Endothelial cell of umbilical vein (primary cell): Measurements from ENCODE around the gene SPATS1. TPM values are rescaled to one million over a fixed set of nuclear protein-coding genes. Genes with fewer than 3 reads are reported as not detected.

Experiments
- Bru-seq: library from RNA; stranded (reverse); fragments of 400-500 nt; gene quantifications from one replicate; lab custom pipeline; 2021; lab: Mats Ljungman, UMichigan
- BruChase-seq, 2 experiments: library from RNA; stranded (reverse); fragments of 400-500 nt; gene quantifications; one replicate each; lab custom pipeline; 2021; lab: Mats Ljungman, UMichigan
- BruUV-seq: library from RNA; stranded (reverse); fragments of 400-500 nt; replicated peaks from 2 replicates; lab custom pipeline; 2021; lab: Mats Ljungman, UMichigan
- CTCF ChIA-PET: fragments of 300-600, 350-600 bp; sonication (Branson Sonifier 250); formaldehyde crosslinking; loops from one replicate; lab custom pipeline; 2021; ENCODE audit warnings: antibody characterized with exemption, inconsistent platforms; lab: Charles Lee
- POLR2A ChIA-PET: fragments of 300-600, 350-600 bp; sonication (Branson Sonifier 250); formaldehyde crosslinking; loops from one replicate; lab custom pipeline; 2021; ENCODE audit warnings: antibody characterized with exemption, inconsistent platforms; lab: Charles Lee
- DNase-seq: peaks from one replicate; pipeline ENCODE4 v3.0.0-alpha.2; 2011; ENCODE audit warnings: low read depth, low spot score
- FAIRE-seq: peaks from 2 replicates; lab custom pipeline; 2011; peaks lifted over from hg19 to GRCh38; lab: Jason Lieb, UNC
- H2AFZ ChIP-seq: 2 replicates; pipeline ENCODE4 v1.6.0; 2012; ENCODE audit warnings: low read depth, low read length, control low read depth, inconsistent platforms
- H3K27ac ChIP-seq: 2 replicates; pipeline ENCODE4 v1.5.1; 2011; ENCODE audit warnings: low read depth, mild to moderate bottlenecking, control low read depth, low read length, moderate library complexity; ENCODE audit not compliant: insufficient read depth
- H3K27me3 ChIP-seq, 2 experiments: 2 replicates each; pipeline versions ENCODE4 v1.6.0 to v1.6.1; 2011; ENCODE audit warnings: low read length in 2 of 2, mixed read lengths in 1 of 2; ENCODE audit not compliant: control insufficient read depth in 2 of 2, insufficient read depth in 2 of 2
- H3K36me3 ChIP-seq, 2 experiments: 2 replicates in 1 of 2; 3 replicates in 1 of 2; pipeline ENCODE4 v1.5.1; 2011; ENCODE audit warnings: low read length in 2 of 2, mild to moderate bottlenecking in 1 of 2, moderate library complexity in 1 of 2; ENCODE audit not compliant: control insufficient read depth in 2 of 2, insufficient read depth in 2 of 2; ENCODE audit errors: extremely low read depth in 1 of 2
- H3K4me1 ChIP-seq: 3 replicates; pipeline ENCODE4 v1.5.1; 2011; ENCODE audit warnings: mild to moderate bottlenecking, low read length; ENCODE audit not compliant: control insufficient read depth, insufficient read depth; ENCODE audit errors: extremely low read depth
- H3K4me2 ChIP-seq: 2 replicates; pipeline ENCODE4 v1.6.1; 2011; ENCODE audit warnings: low read length, control low read depth, mixed read lengths; ENCODE audit not compliant: insufficient read depth
- H3K4me3 ChIP-seq, 3 experiments: fragments of 200-600 bp in 1 of 3; sonication (generic), shearing (Covaris generic) in 1 of 3; replicated peaks in 1 of 3; 2 replicates each; pipeline ENCODE4 v1.5.1; 2011 to 2016; ENCODE audit warnings: control low read depth in 3 of 3, low read length in 3 of 3, mild to moderate bottlenecking in 2 of 3, inconsistent platforms in 1 of 3, low read depth in 1 of 3, moderate library complexity in 1 of 3; ENCODE audit not compliant: insufficient read depth in 1 of 3
- H3K79me2 ChIP-seq: 2 replicates; pipeline ENCODE4 v1.6.0; 2012; ENCODE audit warnings: low read length, inconsistent platforms; ENCODE audit not compliant: control insufficient read depth, insufficient read depth
- H3K9ac ChIP-seq: replicated peaks from 2 replicates; pipeline ENCODE3; 2011; ENCODE audit warnings: low read length, control low read depth; ENCODE audit not compliant: insufficient read depth; ENCODE audit errors: extremely low read depth
- H3K9me1 ChIP-seq: replicated peaks from 3 replicates; pipeline ENCODE4 v1.6.0; 2011; ENCODE audit warnings: mild to moderate bottlenecking, low read length; ENCODE audit not compliant: control insufficient read depth, insufficient read depth; ENCODE audit errors: extremely low read depth
- H3K9me3 ChIP-seq: replicated peaks from 2 replicates; pipeline ENCODE4 v1.5.1; 2012; ENCODE audit warnings: low read length, inconsistent platforms; ENCODE audit not compliant: control insufficient read depth, insufficient read depth
- H4K20me1 ChIP-seq: replicated peaks from 2 replicates; pipeline ENCODE3; 2011; ENCODE audit warnings: mild to moderate bottlenecking, low read length; ENCODE audit not compliant: control insufficient read depth, insufficient read depth; ENCODE audit errors: extremely low read depth
- EZH2 ChIP-seq: IDR thresholded peaks from 2 replicates; pipeline ENCODE4 v1.6.1; 2012; ENCODE audit warnings: borderline replicate concordance, low read depth, mild to moderate bottlenecking, moderate library complexity, low read length, inconsistent platforms; ENCODE audit not compliant: severe bottlenecking
- FOS ChIP-seq: IDR thresholded peaks from 2 replicates; pipeline ENCODE4 v1.6.1; 2011; ENCODE audit warnings: mild to moderate bottlenecking, low read length, moderate library complexity, borderline replicate concordance; ENCODE audit not compliant: insufficient read depth
- GATA2 ChIP-seq: IDR thresholded peaks from 2 replicates; pipeline ENCODE4 v1.7.0; 2011; ENCODE audit warnings: low read depth, mild to moderate bottlenecking, moderate library complexity, mixed read lengths, low read length; ENCODE audit not compliant: insufficient read length, insufficient read depth
- POLR2A ChIP-seq: IDR thresholded peaks from 2 replicates; pipeline ENCODE4 v1.6.1; 2012; ENCODE audit warnings: low read depth, mild to moderate bottlenecking, control low read depth, low read length
- POLR2AphosphoS5 ChIP-seq: IDR thresholded peaks from 2 replicates; pipeline ENCODE4 v1.6.1; 2012; ENCODE audit warnings: low read depth, mild to moderate bottlenecking, control low read depth, low read length, moderate library complexity; ENCODE audit not compliant: insufficient read depth
- dilution Hi-C: fragments of 300-500 bp; cut with MboI; formaldehyde crosslinking; loops from one replicate; pipeline ENCODE4 v1.15.0; 2019; ENCODE audit warnings: low sequenced_read_pairs; ENCODE audit not compliant: extremely low pct_ligation_motif_present
- intact Hi-C: fragments of 100-400 bp; cut with micrococcal nuclease; formaldehyde crosslinking; loops from one replicate; pipeline ENCODE4 v1.10.0; 2022
- long read RNA-seq: library from polyadenylated mRNA; stranded (forward); transcript quantifications from one replicate; pipeline ENCODE4 v2.0.0, GENCODE V29; 2021
- polyA minus RNA-seq, 3 experiments: library from RNA; depleted of rRNA, polyadenylated mRNA; stranded (reverse); fragments of >200 nt; gene quantifications; 1 replicate in 1 of 3; 2 replicates in 2 of 3; pipeline ENCODE4 v1.2.3, GENCODE V29; 2011
- polyA plus RNA-seq, 4 experiments: library from polyadenylated mRNA; depleted of rRNA in 3 of 4; stranded (reverse) in 3 of 4; unstranded in 1 of 4; fragments of >200 nt; gene quantifications; 2 replicates each; pipeline versions ENCODE4 v1.2.1 to v1.2.3, GENCODE V29; 2011 to 2012; ENCODE audit warnings: missing spikeins in 1 of 4
- total RNA-seq: library from RNA; stranded (reverse); gene quantifications from 2 replicates; pipeline ENCODE4 v1.2.3, GENCODE V29; 2021
- TF ChIP-seq, protein P1 (sequence below): IDR thresholded peaks from 2 replicates; pipeline ENCODE4 v1.6.1; 2011; ENCODE audit not compliant: insufficient read depth, insufficient read length
- TF ChIP-seq, protein P2 (sequence below), 2 donors: IDR thresholded peaks; 1 replicate in 1 of 2; 2 replicates in 1 of 2; pipeline ENCODE4 v1.5.1; 2011; ENCODE audit warnings: low read length in 2 of 2, mild to moderate bottlenecking in 2 of 2, moderate library complexity in 2 of 2, control low read depth in 1 of 2, inconsistent platforms in 1 of 2, low read depth in 1 of 2; ENCODE audit not compliant: insufficient read depth in 1 of 2; ENCODE audit errors: extremely low read depth in 1 of 2

Gene SPATS1, protein sequence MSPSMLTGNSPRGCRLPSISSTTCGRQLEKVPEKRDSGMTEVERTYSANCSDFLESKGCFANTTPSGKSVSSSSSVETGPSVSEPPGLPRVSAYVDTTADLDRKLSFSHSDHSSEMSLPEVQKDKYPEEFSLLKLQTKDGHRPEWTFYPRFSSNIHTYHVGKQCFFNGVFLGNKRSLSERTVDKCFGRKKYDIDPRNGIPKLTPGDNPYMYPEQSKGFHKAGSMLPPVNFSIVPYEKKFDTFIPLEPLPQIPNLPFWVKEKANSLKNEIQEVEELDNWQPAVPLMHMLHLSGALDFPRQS
- total RNA-seq (not detected in 2 replicates), polyA plus RNA-seq (not detected in 2 replicates), polyA minus RNA-seq (not detected in 2 replicates), Bru-seq, nascent RNA (not detected), BruChase-seq, experiment 1, labeled RNA remaining after a 6-hour chase (not detected), BruChase-seq, experiment 2, labeled RNA remaining after a 2-hour chase (not detected)
- polyA plus RNA-seq (2011; cell fraction: cytosol; rRNA removed) = not detected in 2 replicates
- polyA plus RNA-seq (2011; cell fraction: nucleus; rRNA removed) = not detected in 2 replicates
- polyA plus RNA-seq (2012) = not detected in 2 replicates
- polyA minus RNA-seq (2011; cell fraction: cytosol; rRNA and poly(A)+ RNA removed) = not detected
- polyA minus RNA-seq (2011; cell fraction: nucleus; rRNA and poly(A)+ RNA removed) = not detected in 2 replicates
- long read RNA-seq = 0 reads

DNA sequence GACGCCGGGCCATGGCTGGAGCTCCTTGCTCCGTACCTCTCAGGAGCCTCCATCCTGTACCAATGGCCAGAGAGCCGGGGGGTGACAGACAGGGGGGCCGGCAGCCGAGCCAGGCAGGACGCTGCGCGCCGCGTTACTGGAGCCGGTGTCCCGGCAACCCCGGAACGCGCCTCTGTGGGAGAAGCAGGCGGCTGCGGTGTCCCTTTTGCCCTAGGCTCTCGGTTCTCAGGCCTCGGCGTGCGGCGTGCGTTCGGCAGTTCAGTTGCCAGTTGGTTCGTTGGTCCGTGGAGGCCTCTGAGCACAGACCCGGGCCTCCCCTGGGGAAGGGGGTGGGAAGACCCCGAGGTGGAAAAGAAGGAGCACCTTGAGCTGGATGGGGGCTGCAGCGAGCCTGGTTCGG is at the start of gene SPATS1:
TSS of gene SPATS1 (plus strand) at position 162 of the 400 bp plus-strand sequence. CDS start 446 bp downstream, outside the sequence.
- Histone ChIP-seq H4K20me1 (no peaks in the 10 kb centered on the region), H3K9me1 (no peaks in the 10 kb centered on the region), H3K4me3 (no peak within 1 kb of the TSS), H3K27ac (no peak within 1 kb of the TSS), H3K27me3 (peaks cover 35 to 48% of the 10 kb centered on the region in 2 experiments), H3K4me2 (no peak within 1 kb of the TSS), H3K4me1 (no peaks in the 10 kb centered on the region), H2AFZ (no peak within 1 kb of the TSS), H3K79me2 (no peaks in the 10 kb centered on the region), H3K9me3 (no peaks in the 10 kb centered on the region), H3K36me3 (no peaks in the 10 kb centered on the region), H3K9ac (no peak within 1 kb of the TSS)
- FAIRE-seq = no peak
- ChIA-PET POLR2A (no interaction called here), CTCF (interaction anchor here (0.6 to 3.2 kb wide), 4 partner anchors 10 to 121 kb away, joined by 3 to 21 read pairs (median 4); partner anchors contain the start of gene AARS2)
- intact Hi-C loops (no loop called here), dilution Hi-C loops (no loop called here)
- DNase-seq = no peak
- TF ChIP-seq POLR2AphosphoS5 (no peak), POLR2A (no peak), FOS (no peak), EZH2 (peak; percentile 60), GATA2 (no peak)
- TF ChIP-seq, protein P1, sequence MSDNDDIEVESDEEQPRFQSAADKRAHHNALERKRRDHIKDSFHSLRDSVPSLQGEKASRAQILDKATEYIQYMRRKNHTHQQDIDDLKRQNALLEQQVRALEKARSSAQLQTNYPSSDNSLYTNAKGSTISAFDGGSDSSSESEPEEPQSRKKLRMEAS = no peak
- TF ChIP-seq, protein P2, sequence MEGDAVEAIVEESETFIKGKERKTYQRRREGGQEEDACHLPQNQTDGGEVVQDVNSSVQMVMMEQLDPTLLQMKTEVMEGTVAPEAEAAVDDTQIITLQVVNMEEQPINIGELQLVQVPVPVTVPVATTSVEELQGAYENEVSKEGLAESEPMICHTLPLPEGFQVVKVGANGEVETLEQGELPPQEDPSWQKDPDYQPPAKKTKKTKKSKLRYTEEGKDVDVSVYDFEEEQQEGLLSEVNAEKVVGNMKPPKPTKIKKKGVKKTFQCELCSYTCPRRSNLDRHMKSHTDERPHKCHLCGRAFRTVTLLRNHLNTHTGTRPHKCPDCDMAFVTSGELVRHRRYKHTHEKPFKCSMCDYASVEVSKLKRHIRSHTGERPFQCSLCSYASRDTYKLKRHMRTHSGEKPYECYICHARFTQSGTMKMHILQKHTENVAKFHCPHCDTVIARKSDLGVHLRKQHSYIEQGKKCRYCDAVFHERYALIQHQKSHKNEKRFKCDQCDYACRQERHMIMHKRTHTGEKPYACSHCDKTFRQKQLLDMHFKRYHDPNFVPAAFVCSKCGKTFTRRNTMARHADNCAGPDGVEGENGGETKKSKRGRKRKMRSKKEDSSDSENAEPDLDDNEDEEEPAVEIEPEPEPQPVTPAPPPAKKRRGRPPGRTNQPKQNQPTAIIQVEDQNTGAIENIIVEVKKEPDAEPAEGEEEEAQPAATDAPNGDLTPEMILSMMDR (IDR thresholded peaks at IDR 0.05; ENCODE audit: extremely low read depth in 1 of 2, insufficient read depth in 1 of 2, low read depth in 1 of 2, low read length in 2 of 2) = no peak
- BruUV-seq = no TSS peak
